HEK293T (cell line): Measurements from ENCODE around the gene SPRR5.

ENCODE experiments used
- CTCF ChIA-PET: fragments of 350-600 bp; formaldehyde crosslinking; extraction: SDS; loops from one replicate; lab custom pipeline; 2021; ENCODE audit warnings: antibody characterized with exemption, inconsistent platforms; lab: Yijun Ruan, JAX
- POLR2A ChIA-PET: fragments of 350-600 bp; formaldehyde crosslinking; extraction: SDS; loops from one replicate; lab custom pipeline; 2020; ENCODE audit warnings: antibody characterized with exemption, inconsistent platforms; lab: Yijun Ruan, JAX
- DNase-seq: peaks from one replicate; pipeline ENCODE4 v3.0.0; 2012; ENCODE audit warnings: mixed read lengths; ENCODE audit errors: extremely low spot score
- ARNT ChIP-seq: fragments of 450-650 bp; IDR thresholded peaks from 2 replicates; pipeline ENCODE4 v1.6.1; 2017; ENCODE audit warnings: mild to moderate bottlenecking
- BHLHE40 ChIP-seq: fragments of 450-650 bp; IDR thresholded peaks from 2 replicates; pipeline ENCODE4 v1.6.1; 2016; ENCODE audit warnings: mild to moderate bottlenecking, moderate library complexity, borderline replicate concordance
- CTBP1 ChIP-seq: fragments of 450-650 bp; IDR thresholded peaks from 2 replicates; pipeline ENCODE4 v1.6.1; 2016; ENCODE audit warnings: borderline replicate concordance
- ELF4 ChIP-seq: fragments of 450-650 bp; IDR thresholded peaks from 2 replicates; pipeline ENCODE4 v1.6.1; 2017; ENCODE audit warnings: antibody characterized with exemption
- FOXA1 ChIP-seq: fragments of 450-650 bp; IDR thresholded peaks from 2 replicates; pipeline ENCODE4 v1.6.1; 2016; ENCODE audit warnings: mild to moderate bottlenecking
- FOXK2 ChIP-seq: fragments of 450-650 bp; IDR thresholded peaks from 2 replicates; pipeline ENCODE4 v1.6.1; 2016; ENCODE audit warnings: mild to moderate bottlenecking
- FOXM1 ChIP-seq: fragments of 450-650 bp; IDR thresholded peaks from 2 replicates; pipeline ENCODE4 v1.6.1; 2017; ENCODE audit warnings: mild to moderate bottlenecking, borderline replicate concordance
- HDGF ChIP-seq: fragments of 450-650 bp; IDR thresholded peaks from 2 replicates; pipeline ENCODE4 v1.6.1; 2017; ENCODE audit warnings: antibody characterized with exemption, borderline replicate concordance
- L3MBTL2 ChIP-seq: fragments of 450-650 bp; conservative IDR thresholded peaks from 2 replicates; pipeline ENCODE4 v1.6.1; 2016; ENCODE audit warnings: mild to moderate bottlenecking
- LEF1 ChIP-seq: fragments of 450-650 bp; IDR thresholded peaks from 2 replicates; pipeline ENCODE4 v1.6.1; 2017; ENCODE audit warnings: mild to moderate bottlenecking, borderline replicate concordance
- NFRKB ChIP-seq: fragments of 450-650 bp; IDR thresholded peaks from 2 replicates; pipeline ENCODE4 v1.6.1; 2016; ENCODE audit warnings: mild to moderate bottlenecking, moderate library complexity
- SP1 ChIP-seq: fragments of 450-650 bp; IDR thresholded peaks from 2 replicates; pipeline ENCODE4 v1.6.1; 2017
- SUZ12 ChIP-seq: fragments of 450-650 bp; IDR thresholded peaks from 2 replicates; pipeline ENCODE4 v1.6.1; 2016; ENCODE audit warnings: mild to moderate bottlenecking
- TARDBP ChIP-seq: fragments of 450-650 bp; IDR thresholded peaks from 2 replicates; pipeline ENCODE4 v1.6.1; 2016
- ZNF384 ChIP-seq: fragments of 450-650 bp; IDR thresholded peaks from 2 replicates; pipeline ENCODE4 v1.6.1; 2016
- TF ChIP-seq, protein P1 (sequence below): fragments of 450-650 bp; IDR thresholded peaks from 2 replicates; pipeline ENCODE4 v1.6.1; 2016

The SPRR5 gene

DNA sequence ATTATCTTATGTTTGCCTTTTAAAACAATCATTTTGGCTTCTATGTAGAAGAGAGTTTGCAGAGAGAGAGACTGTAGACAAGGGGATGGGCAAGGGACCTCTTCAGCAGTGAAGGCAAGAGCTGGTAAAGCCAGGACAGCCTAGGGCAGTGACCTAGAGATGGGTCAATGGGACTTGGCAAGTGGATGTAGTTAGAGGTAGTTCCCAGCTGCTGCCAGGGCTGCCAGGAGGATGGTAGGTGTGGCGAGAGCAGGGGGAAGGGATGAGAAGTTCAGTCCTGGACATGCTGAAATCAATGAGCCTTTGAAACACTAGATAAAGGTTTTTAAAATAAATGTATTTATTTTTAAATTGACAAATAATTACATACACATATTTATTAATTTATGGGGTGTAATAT lies 6.4 kb upstream of the SPRR5 start:
- TF ChIP-seq L3MBTL2: no peak
- TF ChIP-seq FOXA1: no peak
- no peak for TF ChIP-seq BHLHE40
- no peak for DNase-seq
- CTCF ChIA-PET: no interaction called here
- POLR2A ChIA-PET: no interaction called here

DNA sequence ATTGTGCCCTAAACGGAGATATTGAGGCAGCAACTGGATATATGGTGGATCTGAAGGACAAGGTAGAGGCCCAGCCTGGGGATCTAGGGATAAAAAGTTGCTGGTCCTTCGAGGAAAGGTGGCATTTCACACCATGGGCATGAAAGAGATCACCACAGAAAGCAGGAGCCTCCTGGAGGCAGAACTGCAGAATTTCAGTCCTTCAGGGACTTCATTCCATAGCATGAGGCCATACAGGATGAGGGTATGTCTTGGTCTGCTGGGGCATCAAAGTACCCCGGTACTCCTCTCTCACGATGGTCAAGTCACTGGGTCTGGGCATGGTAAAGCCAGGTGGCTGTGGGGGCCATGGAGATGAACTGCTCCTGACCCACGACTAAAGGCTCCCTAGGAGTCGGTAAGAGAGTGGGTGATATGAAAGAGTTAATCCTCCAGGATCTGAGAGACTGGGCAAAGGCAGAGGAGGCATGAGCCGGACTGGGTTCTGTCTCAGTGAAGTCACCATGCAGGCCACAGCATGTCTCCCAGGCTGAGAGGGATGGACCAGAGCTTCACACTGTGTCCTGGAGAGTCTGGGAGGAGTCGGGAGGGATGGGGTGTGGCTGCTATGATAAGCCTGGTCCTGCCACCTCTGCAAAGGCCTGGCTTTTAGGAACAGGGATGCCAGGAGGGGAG lies 5.8 kb upstream of the SPRR5 start:
- POLR2A ChIA-PET: no interaction called here
- CTCF ChIA-PET: no interaction called here
- DNase-seq: no peak
- TF ChIP-seq, protein P1, sequence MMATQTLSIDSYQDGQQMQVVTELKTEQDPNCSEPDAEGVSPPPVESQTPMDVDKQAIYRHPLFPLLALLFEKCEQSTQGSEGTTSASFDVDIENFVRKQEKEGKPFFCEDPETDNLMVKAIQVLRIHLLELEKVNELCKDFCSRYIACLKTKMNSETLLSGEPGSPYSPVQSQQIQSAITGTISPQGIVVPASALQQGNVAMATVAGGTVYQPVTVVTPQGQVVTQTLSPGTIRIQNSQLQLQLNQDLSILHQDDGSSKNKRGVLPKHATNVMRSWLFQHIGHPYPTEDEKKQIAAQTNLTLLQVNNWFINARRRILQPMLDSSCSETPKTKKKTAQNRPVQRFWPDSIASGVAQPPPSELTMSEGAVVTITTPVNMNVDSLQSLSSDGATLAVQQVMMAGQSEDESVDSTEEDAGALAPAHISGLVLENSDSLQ: no peak
- TF ChIP-seq SUZ12 (no peak), ELF4 (no peak), FOXA1 (no peak), L3MBTL2 (no peak), HDGF (no peak)

DNA sequence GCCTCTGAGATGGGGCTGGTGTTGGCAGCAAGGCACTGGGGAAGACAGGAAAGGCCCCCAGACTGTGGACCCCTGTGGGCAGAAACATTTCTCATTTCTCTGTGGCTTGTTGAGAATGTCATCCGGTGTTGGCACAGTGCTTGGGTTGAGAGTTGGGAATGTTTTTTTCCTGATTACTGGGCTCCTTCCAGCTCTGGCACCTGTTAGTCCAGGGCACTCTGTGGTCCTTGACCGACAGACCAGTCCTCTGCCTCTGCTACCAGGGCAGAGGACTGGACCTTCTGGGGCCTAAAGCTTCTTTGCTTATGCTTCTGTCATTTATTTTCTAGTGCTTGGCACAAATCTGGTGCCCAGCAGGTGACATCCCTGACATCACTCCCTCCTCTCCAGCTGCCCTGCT lies 4.8 kb upstream of the SPRR5 start:
- POLR2A ChIA-PET: no interaction called here
- CTCF ChIA-PET: no interaction called here
- DNase-seq: no peak
- TF ChIP-seq LEF1 (no peak), SUZ12 (no peak), BHLHE40 (no peak), NFRKB (no peak)

DNA sequence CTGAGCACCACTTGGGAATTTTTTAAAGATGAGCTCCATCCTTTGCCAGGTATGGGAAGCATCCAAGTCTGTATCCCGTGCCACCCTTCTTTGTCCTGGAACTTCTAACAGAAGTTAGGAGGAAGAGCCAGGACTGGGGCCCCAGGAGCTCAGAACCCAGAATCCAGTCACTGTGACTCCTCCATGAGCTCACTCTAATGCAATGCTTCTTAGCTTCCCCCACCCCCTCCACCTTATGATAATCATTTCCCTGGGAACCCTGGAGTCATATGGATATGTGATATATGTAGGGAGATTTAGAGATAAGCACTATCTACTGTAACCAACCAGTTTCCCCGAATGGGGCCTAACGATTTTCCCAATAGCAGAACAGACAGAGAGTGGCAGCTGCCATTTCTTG lies 758 bp upstream of the SPRR5 start:
- ChIA-PET POLR2A (no interaction called here), CTCF (interaction anchor here (0.7 kb wide), 1 partner anchor 34 kb away, joined by 3 read pairs; no protein-coding TSS in a partner anchor)

DNA sequence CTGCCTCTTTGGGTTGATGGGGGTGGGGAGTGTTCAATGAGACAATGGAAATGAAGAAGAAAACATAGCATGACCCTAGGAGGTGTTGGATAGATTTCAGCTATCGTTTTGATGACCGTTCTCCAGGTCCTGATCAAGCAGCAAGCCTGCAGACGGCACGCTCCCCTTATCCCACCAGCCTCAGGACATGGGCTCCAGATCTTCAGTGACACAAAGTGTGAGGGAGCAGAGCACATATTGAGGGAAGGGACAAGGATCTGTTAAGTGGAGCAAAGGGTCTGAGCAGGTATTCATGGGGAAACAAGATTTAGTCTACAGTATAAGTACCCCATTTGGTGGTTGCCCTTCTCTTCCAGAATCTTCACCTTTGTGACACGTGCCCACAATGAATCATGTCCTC lies 4.7 kb downstream of the SPRR5 start:
- CTCF ChIA-PET: no interaction called here

More for the DNA sequence above, 758 bp upstream of the SPRR5 start:
- DNase-seq: no peak
- TF ChIP-seq HDGF: no peak
- TF ChIP-seq, protein P1: no peak

DNA sequence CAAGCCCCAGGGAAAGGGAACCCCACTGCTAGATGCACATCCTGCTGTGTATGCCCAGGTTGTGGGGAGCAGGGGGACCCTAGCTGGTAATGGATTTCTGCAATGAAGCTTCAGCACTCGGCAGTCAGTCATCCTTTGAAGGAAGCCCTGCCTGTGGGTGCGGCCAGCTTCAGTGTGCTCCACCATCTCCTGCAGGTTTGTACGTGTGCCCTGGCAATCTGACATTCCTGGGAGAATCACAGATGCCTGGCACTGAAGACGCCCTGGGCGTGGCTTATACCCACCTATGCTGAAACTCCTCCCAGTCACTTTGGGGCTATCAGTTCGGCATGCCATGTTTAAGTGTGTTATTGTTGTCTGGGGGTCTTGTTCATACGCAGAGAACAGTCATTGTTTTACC lies 6.8 kb downstream of the SPRR5 start:
- ChIA-PET CTCF (no interaction called here), POLR2A (no interaction called here)
- TF ChIP-seq ZNF384: no peak
- TF ChIP-seq L3MBTL2: no peak
- no peak for TF ChIP-seq TARDBP
- TF ChIP-seq FOXM1: no peak
- TF ChIP-seq, protein P1: no peak
- TF ChIP-seq ARNT: no peak
- DNase-seq: no peak

More for the DNA sequence above, 4.7 kb downstream of the SPRR5 start:
- DNase-seq: no peak
- TF ChIP-seq ARNT (no peak), HDGF (no peak), ZNF384 (no peak), SP1 (no peak), BHLHE40 (no peak), SUZ12 (no peak)
- POLR2A ChIA-PET: no interaction called here

DNA sequence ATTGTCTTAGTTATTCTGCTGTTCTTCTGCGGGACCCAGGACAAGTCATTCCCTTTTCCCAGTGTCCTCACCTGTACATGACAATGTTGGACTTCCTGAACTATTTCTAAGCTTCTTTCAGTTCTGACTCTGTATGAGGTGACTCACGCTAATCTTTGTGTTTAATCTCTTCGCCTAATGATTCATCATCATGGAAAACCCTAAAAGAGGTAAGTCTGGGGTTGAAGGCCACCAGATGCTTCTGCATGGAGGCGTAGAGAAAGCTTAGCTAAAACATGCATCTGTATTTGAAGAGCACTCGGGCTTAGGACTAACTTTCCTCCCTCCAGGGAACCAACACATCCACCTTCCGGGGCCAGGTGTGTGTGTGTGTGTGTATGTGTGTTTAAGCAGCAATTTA lies 7.4 kb downstream of the SPRR5 start:
- ChIA-PET CTCF (no interaction called here), POLR2A (no interaction called here)
- TF ChIP-seq TARDBP (no peak), NFRKB (no peak), FOXM1 (no peak), HDGF (no peak), FOXK2 (no peak), BHLHE40 (no peak), L3MBTL2 (no peak), LEF1 (no peak), ELF4 (no peak), ARNT (no peak), ZNF384 (no peak), CTBP1 (no peak), FOXA1 (no peak), SUZ12 (no peak), SP1 (no peak)
- TF ChIP-seq, protein P1: no peak
- DNase-seq: no peak
